Fibroblast of skin of left quadriceps (primary cell): ENCODE results near the gene PDE4D.

Experiments used
- DNase-seq, 2 experiments: peaks; one replicate each; pipeline ENCODE4 v3.0.0-alpha.2; 2013; ENCODE audit warnings: low read depth in 2 of 2

Gene PDE4D

GRCh38 chr5:59741599-59741998, 151.9 kb downstream of the PDE4D start:
- no peak for DNase-seq

- DNase-seq: no peak
Measured at GRCh38 chr5:59738024-59738423, 155.5 kb downstream of the PDE4D start.

GRCh38 chr5:59732806-59733205, 160.7 kb downstream of the PDE4D start:
- DNase-seq: no peak

DNA sequence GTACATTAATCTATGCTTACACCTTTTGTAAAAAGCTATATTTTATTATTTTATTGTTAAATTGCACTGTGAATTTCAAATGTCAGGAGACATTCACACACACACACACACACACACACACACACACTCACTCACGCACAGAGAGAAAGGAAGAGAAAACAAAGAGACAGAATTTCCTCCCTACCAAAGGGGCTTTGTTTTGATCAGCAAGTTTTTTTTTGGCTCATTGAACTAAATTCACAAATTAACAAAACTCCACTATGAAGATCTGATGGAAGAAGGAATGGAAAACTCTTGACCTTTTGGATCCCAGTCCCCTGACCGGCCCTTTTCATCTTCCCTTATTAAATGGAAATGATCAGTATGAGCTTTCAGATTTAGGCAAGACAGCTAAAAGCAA, 161.2 kb downstream of the PDE4D start:
- DNase-seq: no peak

GRCh38 chr5:59731809-59732208, 161.7 kb downstream of the PDE4D start:
- no peak for DNase-seq

- DNase-seq: no peak
Measured at GRCh38 chr5:59729820-59730219, 163.7 kb downstream of the PDE4D start.

GRCh38 chr5:59729357-59729756, 164.2 kb downstream of the PDE4D start:
- DNase-seq: no peak

DNA sequence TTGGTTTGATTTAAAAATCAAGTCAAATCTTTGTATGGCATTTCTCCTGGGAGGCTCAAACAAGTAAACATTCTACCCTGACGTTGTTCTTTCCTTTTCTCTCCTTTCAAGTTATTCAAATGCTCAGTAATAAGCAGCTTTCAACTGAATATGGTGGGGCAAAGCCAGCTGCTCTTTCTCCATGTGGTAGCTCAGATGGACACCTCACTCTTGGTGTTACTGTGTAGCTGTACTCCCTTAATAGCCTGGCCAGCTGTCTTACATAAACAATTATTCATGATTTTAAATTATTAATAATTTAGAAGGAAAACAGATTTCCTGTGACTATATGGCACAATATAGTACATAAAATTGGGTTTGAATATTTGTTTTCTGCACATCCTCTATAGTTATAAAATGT, 165.2 kb downstream of the PDE4D start:
- no peak for DNase-seq

DNA sequence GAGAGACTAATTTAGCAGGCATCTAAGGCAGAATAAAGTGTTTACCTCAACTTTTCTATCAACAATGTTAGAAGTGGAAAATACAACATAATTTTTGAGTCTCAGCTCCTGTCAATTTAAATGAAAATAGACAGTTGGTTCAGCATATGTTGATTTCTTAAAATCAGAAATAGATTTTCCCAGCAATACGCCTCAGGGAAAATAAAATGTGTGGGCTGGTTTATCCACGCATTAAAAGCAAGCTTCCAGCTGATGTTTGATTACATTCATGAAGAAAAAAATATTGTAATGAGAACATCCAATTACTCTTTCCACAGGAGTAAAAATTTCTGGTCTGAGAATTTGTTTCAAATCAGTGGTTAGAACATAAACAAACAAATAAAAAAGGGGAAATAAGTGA, 166.3 kb downstream of the PDE4D start:
- no peak for DNase-seq

DNA sequence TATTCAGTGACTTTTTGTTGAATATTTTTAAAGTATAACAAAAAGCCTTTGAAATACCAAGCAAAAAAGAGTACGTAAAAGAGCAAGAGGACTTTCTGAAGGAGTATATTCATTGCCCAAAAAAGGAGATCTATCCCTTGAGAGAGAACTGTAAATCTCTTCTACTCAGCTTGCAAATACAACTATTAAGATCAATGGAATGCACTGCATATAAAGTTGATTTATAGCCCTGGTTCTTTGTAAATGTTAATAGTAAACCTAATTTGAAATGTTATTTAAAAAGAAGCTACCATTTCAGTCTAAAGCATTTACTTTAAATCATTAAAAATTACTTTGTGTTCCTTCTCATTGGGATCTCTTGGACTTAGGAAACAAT, 168.1 kb downstream of the PDE4D start:
- DNase-seq: peak; percentile 83 to 84

DNA sequence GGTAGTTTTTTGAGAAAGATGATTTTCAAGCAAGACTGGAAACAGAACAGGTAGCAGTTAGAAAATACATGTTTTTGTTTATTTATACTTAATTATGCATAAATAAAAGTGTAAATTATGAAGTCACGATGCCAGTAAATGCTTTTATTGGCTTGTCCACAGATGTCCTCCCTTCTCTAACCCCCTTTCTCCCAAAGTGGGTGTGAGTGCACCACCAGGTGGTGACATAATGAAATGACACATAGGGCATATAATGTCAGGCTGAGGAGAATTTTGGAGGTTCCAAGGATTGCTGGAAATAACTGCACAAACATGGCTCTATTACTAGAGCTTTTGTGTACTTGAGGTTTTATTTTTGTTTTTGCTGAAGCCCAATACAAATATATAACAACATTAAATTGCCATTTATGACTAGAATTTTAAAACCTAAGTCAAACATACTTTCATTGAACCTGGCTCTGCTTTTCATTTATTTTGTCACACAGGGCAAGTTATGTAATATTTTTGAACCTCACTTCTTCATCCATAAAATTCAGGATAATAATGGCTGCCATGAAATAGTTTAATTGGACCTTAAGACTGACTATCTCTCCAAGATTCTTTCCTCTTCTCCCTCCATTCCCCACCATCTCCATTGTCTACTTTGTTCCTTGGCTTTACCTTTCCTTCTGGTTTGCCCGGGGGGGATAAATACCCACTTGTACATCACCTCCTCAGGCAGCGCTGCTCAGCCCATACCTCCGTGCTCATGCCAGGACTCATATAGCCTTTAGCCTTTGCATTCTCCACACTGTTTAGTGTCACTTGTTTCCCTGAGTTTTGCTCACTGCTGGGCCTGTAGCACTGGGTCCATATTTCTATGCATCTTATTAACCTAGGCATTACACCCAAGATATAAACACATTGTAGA, 168.8 kb downstream of the PDE4D start:
- DNase-seq: no peak

- DNase-seq: no peak
Measured at GRCh38 chr5:59722874-59723273, 170.7 kb downstream of the PDE4D start.

GRCh38 chr5:59721741-59722140, 171.8 kb downstream of the PDE4D start:
- no peak for DNase-seq

GRCh38 chr5:59720063-59720462, 173.5 kb downstream of the PDE4D start:
- DNase-seq: no peak

DNA sequence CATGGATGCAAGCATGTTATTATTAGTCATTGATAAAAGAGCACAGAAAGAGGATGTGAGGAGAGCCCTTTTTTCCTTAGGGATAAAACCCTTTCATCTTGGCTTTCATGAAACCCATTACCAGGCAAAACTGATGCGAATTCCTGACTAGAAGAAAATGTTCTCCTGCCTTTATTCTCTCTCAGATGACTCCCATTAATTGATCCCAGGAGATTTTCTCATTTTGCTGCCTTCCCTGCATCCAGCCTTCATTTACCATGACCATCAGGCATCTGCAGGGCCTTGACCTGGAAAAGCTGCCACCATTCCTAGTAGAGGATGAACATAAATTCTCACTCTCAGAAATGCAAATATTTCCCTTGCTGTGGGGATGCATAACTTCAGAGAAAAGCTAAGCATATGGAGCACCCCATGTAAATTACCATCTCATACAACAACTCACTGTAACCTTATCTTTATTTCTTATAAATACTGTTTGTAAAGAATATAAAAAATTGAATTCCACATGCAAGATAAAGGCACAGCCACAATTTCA, 176.5 kb downstream of the PDE4D start:
- no peak for DNase-seq

DNA sequence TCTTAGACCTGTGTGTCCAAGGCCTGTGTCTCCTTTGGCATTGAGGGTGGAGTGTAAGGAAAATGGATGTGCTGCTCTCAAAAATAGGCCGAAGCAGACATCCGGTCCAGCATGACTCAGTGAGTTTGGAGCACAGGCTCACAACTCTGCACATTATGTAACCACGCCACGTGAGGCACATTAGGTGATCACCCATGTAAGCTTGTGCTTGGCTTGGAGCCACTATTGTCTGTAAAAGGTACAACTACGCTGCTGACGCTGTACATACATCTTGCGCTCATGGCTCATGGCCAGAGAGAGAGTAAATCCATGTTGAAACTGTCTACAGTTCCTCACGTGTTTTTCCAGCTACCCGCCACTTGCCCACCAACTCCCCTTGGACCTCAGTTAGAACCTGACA, 177.5 kb downstream of the PDE4D start:
- DNase-seq: no peak

- no peak for DNase-seq
Measured at GRCh38 chr5:59715228-59715627, 178.3 kb downstream of the PDE4D start.

DNA sequence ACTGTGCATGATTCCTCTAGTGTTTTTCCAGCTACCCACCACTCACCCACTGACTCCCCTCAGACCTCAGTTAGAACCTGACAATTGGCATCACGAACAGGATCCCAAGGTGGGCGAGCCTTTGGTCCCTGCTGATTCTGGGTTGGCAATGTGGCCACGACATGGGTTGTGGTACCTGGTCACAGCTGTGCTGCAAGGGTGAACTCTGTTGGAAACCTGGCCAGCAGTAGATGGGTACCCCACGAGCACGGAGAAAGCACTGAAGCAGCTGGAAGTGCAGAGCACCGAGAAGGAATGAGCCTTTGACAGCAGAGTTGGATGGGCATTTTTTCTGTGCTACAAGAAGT, 180.1 kb downstream of the PDE4D start:
- no peak for DNase-seq

GRCh38 chr5:59712836-59713497, 180.6 kb downstream of the PDE4D start:
- no peak for DNase-seq

DNA sequence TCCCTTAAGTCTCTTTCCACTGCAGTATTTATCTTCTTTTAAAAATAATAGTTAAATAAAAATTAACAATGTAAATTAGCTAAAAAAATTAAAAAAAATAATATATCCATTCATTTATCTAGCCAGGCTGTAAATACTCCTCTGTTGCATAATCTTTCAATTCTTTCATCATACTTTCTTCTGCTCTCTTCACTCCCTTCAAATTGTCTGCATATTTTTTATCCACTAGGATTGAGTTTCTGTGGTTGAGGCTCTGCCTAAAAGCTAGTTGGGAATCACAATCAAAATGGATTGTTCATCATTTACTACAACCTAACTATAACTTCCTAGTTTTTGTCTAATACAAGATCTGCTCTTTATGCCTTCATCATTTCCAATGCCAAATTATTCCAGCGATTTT, 182.2 kb downstream of the PDE4D start:
- peak in 1 of 2 experiments; percentile 29 for DNase-seq

- peak; percentile 75 to 79 for DNase-seq
Measured at GRCh38 chr5:59709846-59710245, 183.7 kb downstream of the PDE4D start.

DNA sequence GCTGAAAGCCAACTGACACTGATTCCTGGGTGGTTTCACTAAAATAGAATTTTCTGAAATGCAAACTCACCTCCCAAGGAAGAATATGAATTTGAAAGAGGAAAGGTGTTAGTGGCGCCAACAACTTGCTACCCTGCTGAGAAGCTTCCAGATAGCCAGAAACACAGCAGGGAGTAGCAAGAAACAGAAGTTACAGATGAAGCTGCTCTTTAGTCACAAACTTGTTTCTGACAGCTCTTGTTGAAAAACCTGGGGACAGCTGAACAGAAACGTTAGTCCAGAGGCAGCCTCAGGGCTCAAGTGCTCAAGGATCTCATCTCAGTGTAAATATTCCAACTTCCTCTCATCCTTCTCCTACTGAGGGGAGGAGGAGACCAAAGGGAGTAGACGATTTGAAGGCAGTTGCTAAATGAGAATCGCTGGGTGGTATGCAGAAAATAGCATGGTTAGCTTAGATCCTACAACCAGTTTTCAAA, 184.1 kb downstream of the PDE4D start:
- DNase-seq: no peak

- DNase-seq: no peak
Measured at GRCh38 chr5:59704936-59705335, 188.6 kb downstream of the PDE4D start.
